ENCODE measurements around the gene MBP. TPM values are rescaled to one million over a fixed set of nuclear protein-coding genes. Genes with fewer than 3 reads are reported as not detected.

The MBP gene
- total RNA-seq: 3.6 and 7.2 TPM in 2 replicates
- polyA plus RNA-seq: 2.3 and 2.4 TPM in 2 replicates
- polyA plus RNA-seq (2012): 1.9 and 2.0 TPM in 2 replicates
- polyA minus RNA-seq (ENCODE audit: low replicate concordance): 2.6 and 3.3 TPM in 2 replicates

- H3K9me3 ChIP-seq (ENCODE audit: control insufficient read depth, insufficient read depth, low read depth, low read length): no peaks in the 10 kb centered on the region
- peaks cover 22% of the 10 kb centered on the region for H3K27me3 ChIP-seq (ENCODE audit: control insufficient read depth, insufficient read depth, low read length)
- no peak within 1 kb of the TSS for H3K27ac ChIP-seq (ENCODE audit: insufficient read depth, low read length)
- H3K4me3 ChIP-seq (replicated peaks in 1 of 4; ENCODE audit: control extremely low read depth in 1 of 4, insufficient read depth in 1 of 4, low read depth in 3 of 4, low read length in 4 of 4): peak within 1 kb of the TSS; percentile 33 to 49 (median 41)
- TF ChIP-seq EZH2 (IDR thresholded peaks at IDR 0.05; ENCODE audit: low read length, missing control alignments) (peak; percentile 64), CTCF (conservative IDR thresholded peaks at IDR 0.05 in 1 of 2, IDR thresholded peaks at IDR 0.05 in 1 of 2; ENCODE audit: low read depth in 1 of 2, low read length in 2 of 2) (no peak)
- no peaks in the 10 kb centered on the region for H3K79me2 ChIP-seq (ENCODE audit: control insufficient read depth, insufficient read depth, low read length)
- no peaks in the 10 kb centered on the region for H3K36me3 ChIP-seq (ENCODE audit: control insufficient read depth, insufficient read depth, low read length)
- DNase-seq (ENCODE audit: low read depth in 2 of 2): no peak
- peak within 1 kb of the TSS; percentile 58 for H3K4me2 ChIP-seq (ENCODE audit: extremely low read depth, insufficient read depth, low read length)
- no peaks in the 10 kb centered on the region for H4K20me1 ChIP-seq (ENCODE audit: control insufficient read depth, extremely low read depth, insufficient read depth, low read length)
- H3K4me1 ChIP-seq (ENCODE audit: control insufficient read depth, extremely low read depth, insufficient read depth, low read length): peaks cover 6% of the 10 kb centered on the region
- no peak within 1 kb of the TSS for H2AFZ ChIP-seq (ENCODE audit: low read length)
- H3K9ac ChIP-seq (ENCODE audit: insufficient read depth, low read length): peak within 1 kb of the TSS; percentile 39
Measured at GRCh38 chr18:77132369-77133050, at the start of gene MBP. TSS of gene MBP (minus strand) at chr18:77132783. CDS start at chr18:77105261, 27,522 bp downstream.

GRCh38 chr18:77181950-77182707, 49.5 kb upstream of the MBP start:
- H3K36me3 ChIP-seq (ENCODE audit: control insufficient read depth, insufficient read depth, low read length): no peaks in the 10 kb centered on the region
- H3K27ac ChIP-seq (ENCODE audit: insufficient read depth, low read length): no peak overlapping the region
- H3K9me3 ChIP-seq (ENCODE audit: control insufficient read depth, insufficient read depth, low read depth, low read length): no peaks in the 10 kb centered on the region
- H3K4me2 ChIP-seq (ENCODE audit: extremely low read depth, insufficient read depth, low read length): no peak overlapping the region
- TF ChIP-seq EZH2 (IDR thresholded peaks at IDR 0.05; ENCODE audit: low read length, missing control alignments): no peak
- TF ChIP-seq CTCF (conservative IDR thresholded peaks at IDR 0.05 in 1 of 2, IDR thresholded peaks at IDR 0.05 in 1 of 2; ENCODE audit: low read depth in 1 of 2, low read length in 2 of 2): no peak
- H3K79me2 ChIP-seq (ENCODE audit: control insufficient read depth, insufficient read depth, low read length): no peaks in the 10 kb centered on the region
- no peak overlapping the region for H3K4me3 ChIP-seq (replicated peaks in 1 of 4; ENCODE audit: control extremely low read depth in 1 of 4, insufficient read depth in 1 of 4, low read depth in 3 of 4, low read length in 4 of 4)
- H4K20me1 ChIP-seq (ENCODE audit: control insufficient read depth, extremely low read depth, insufficient read depth, low read length): no peaks in the 10 kb centered on the region
- H3K4me1 ChIP-seq (ENCODE audit: control insufficient read depth, extremely low read depth, insufficient read depth, low read length): no peaks in the 10 kb centered on the region
- no peaks in the 10 kb centered on the region for H3K27me3 ChIP-seq (ENCODE audit: control insufficient read depth, insufficient read depth, low read length)
- H3K9ac ChIP-seq (ENCODE audit: insufficient read depth, low read length): no peak overlapping the region
- H2AFZ ChIP-seq (ENCODE audit: low read length): no peak overlapping the region
- no peak for DNase-seq (ENCODE audit: low read depth in 2 of 2)

- Histone ChIP-seq H2AFZ (ENCODE audit: low read length) (no peak overlapping the region), H3K9ac (ENCODE audit: insufficient read depth, low read length) (no peak overlapping the region), H3K4me2 (ENCODE audit: extremely low read depth, insufficient read depth, low read length) (no peak overlapping the region), H3K4me3 (replicated peaks in 1 of 4; ENCODE audit: control extremely low read depth in 1 of 4, insufficient read depth in 1 of 4, low read depth in 3 of 4, low read length in 4 of 4) (no peak overlapping the region), H3K27me3 (ENCODE audit: control insufficient read depth, insufficient read depth, low read length) (no peaks in the 10 kb centered on the region), H3K36me3 (ENCODE audit: control insufficient read depth, insufficient read depth, low read length) (no peaks in the 10 kb centered on the region), H3K9me3 (ENCODE audit: control insufficient read depth, insufficient read depth, low read depth, low read length) (no peaks in the 10 kb centered on the region), H4K20me1 (ENCODE audit: control insufficient read depth, extremely low read depth, insufficient read depth, low read length) (no peaks in the 10 kb centered on the region), H3K27ac (ENCODE audit: insufficient read depth, low read length) (no peak overlapping the region), H3K4me1 (ENCODE audit: control insufficient read depth, extremely low read depth, insufficient read depth, low read length) (no peaks in the 10 kb centered on the region), H3K79me2 (ENCODE audit: control insufficient read depth, insufficient read depth, low read length) (no peaks in the 10 kb centered on the region)
- TF ChIP-seq CTCF (conservative IDR thresholded peaks at IDR 0.05 in 1 of 2, IDR thresholded peaks at IDR 0.05 in 1 of 2; ENCODE audit: low read depth in 1 of 2, low read length in 2 of 2) (no peak), EZH2 (IDR thresholded peaks at IDR 0.05; ENCODE audit: low read length, missing control alignments) (no peak)
- DNase-seq (ENCODE audit: low read depth in 2 of 2): peak; percentile 24 to 30
Measured at GRCh38 chr18:77178559-77178958, 46.0 kb upstream of the MBP start.
